Astrocyte of the spinal cord (primary cell): ENCODE measurements around the gene STARD8.

Experiments used
- DNase-seq: peaks from one replicate; pipeline ENCODE4 v3.0.0; 2011; ENCODE audit warnings: low read depth, low spot score
- H3K4me3 ChIP-seq: 2 replicates; pipeline ENCODE4 v1.5.1; 2011; ENCODE audit warnings: low read depth, mild to moderate bottlenecking, low read length, moderate library complexity
- CTCF ChIP-seq: IDR thresholded peaks from 2 replicates; pipeline ENCODE4 v1.5.1; 2012; ENCODE audit warnings: low read depth, mild to moderate bottlenecking, low read length, inconsistent platforms
- in situ Hi-C: cut with HindIII; loops from 2 replicates; pipeline ENCODE4 v1.10.0; 2017; ENCODE audit warnings: low sequenced_read_pairs

Gene STARD8

GRCh38 chrX:68694435-68695205 lies 47.2 kb downstream of the STARD8 start:
- TF ChIP-seq CTCF = no peak
- peak overlapping the region; percentile 55 for H3K4me3 ChIP-seq
- in situ Hi-C loops = no loop called here
- no peak for DNase-seq

- in situ Hi-C loops = no loop called here
- no peak for DNase-seq
Measured at GRCh38 chrX:68695206-68695845, 47.9 kb downstream of the STARD8 start.

GRCh38 chrX:68696267-68696990 lies 49.0 kb downstream of the STARD8 start:
- no peak overlapping the region for H3K4me3 ChIP-seq
- DNase-seq = no peak
- in situ Hi-C loops = no loop called here
- TF ChIP-seq CTCF = no peak

More at GRCh38 chrX:68695206-68695845, 47.9 kb downstream of the STARD8 start:
- H3K4me3 ChIP-seq = no peak overlapping the region
- TF ChIP-seq CTCF = no peak

GRCh38 chrX:68697036-68697435 lies 49.6 kb downstream of the STARD8 start:
- no peak for TF ChIP-seq CTCF
- in situ Hi-C loops = no loop called here

GRCh38 chrX:68697465-68698125 lies 50.1 kb downstream of the STARD8 start:
- TF ChIP-seq CTCF = no peak
- in situ Hi-C loops = no loop called here
- DNase-seq = no peak
- H3K4me3 ChIP-seq = no peak overlapping the region

More at GRCh38 chrX:68697036-68697435, 49.6 kb downstream of the STARD8 start:
- no peak for DNase-seq
- H3K4me3 ChIP-seq = no peak overlapping the region

GRCh38 chrX:68698942-68699341 lies 51.5 kb downstream of the STARD8 start:
- no peak for TF ChIP-seq CTCF
- H3K4me3 ChIP-seq = no peak overlapping the region
- in situ Hi-C loops = no loop called here
- no peak for DNase-seq
